Measurements from ENCODE around the gene PRSS22. TPM values are rescaled to one million over a fixed set of nuclear protein-coding genes. Genes with fewer than 3 reads are reported as not detected.

The PRSS22 gene
- total RNA-seq, 1 experiment from 2014 or later: 3.9 TPM

DNA sequence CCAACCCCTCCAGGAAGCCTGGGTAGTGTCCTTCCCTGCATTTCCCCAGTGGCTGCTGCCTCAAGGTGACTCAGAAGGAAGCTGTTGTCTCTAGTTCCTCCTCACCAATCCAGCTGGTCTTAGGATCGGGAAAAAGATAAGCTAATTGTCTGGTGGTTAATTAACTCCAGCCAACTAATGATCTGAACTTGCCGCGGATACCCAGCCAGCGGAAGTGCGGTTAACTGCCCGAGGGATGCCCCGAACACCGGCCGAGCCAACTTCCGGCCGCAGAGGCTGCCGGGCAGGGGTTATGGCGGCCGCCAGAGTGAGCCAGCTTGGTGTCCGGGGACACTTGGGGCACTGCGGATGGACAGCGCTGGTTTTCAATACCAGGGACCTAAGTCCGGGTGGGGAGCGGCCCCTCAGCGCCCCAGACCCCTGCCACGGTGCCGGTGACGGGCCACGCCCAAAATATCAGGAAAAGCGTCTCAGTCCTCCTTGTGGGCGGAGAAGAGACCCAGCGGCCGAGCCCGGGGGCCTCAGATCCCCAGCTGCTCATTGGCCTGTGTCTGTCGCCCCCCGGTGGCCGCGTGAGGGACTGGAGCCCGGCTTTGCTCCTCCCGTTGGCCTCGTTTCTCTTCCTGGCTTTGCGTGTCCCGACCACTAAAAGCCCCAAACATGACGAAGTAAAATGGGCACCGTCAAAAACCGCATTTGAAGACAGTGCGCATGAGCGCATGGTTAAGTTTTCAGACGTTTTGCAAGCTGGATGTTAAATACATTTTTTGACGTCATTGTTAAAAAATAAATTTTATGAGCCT lies 10.2 kb upstream of the PRSS22 start (continued):
- TF ChIP-seq USF2 (CRISPR knock-in tag; IDR thresholded peaks at IDR 0.05) (no peak), SMAD4 (CRISPR knock-in tag; IDR thresholded peaks at IDR 0.05) (no peak), FOXK1 (CRISPR knock-in tag; IDR thresholded peaks at IDR 0.05) (no peak), IRF2 (CRISPR knock-in tag; IDR thresholded peaks at IDR 0.05; ENCODE audit: borderline replicate concordance, low read depth) (no peak), ATF3 (CRISPR knock-in tag; conservative IDR thresholded peaks at IDR 0.05) (no peak), NFATC4 (CRISPR knock-in tag; IDR thresholded peaks at IDR 0.05) (no peak), TP53 (CRISPR knock-in tag; IDR thresholded peaks at IDR 0.05) (no peak; the same call in 1 of the 2 replicates), NFE2L1 (CRISPR knock-in tag; IDR thresholded peaks at IDR 0.05) (no peak), SMAD3 (CRISPR knock-in tag; IDR thresholded peaks at IDR 0.05; ENCODE audit: borderline replicate concordance) (0 out of 2 replicates have a peak, but pooled peaks have one; percentile 40), AR (CRISPR knock-in tag; IDR thresholded peaks at IDR 0.05) (no peak), TEAD4 (CRISPR knock-in tag; IDR thresholded peaks at IDR 0.05) (no peak), EMX1 (CRISPR knock-in tag; IDR thresholded peaks at IDR 0.05) (no peak), HMGA2 (CRISPR knock-in tag; IDR thresholded peaks at IDR 0.05) (no peak), MYBL2 (CRISPR knock-in tag; IDR thresholded peaks at IDR 0.05) (no peak), TEAD1 (CRISPR knock-in tag; IDR thresholded peaks at IDR 0.05) (no peak; the same call in 1 of the 2 replicates), GRHL2 (CRISPR knock-in tag; IDR thresholded peaks at IDR 0.05; ENCODE audit: insufficient replicate concordance, severe bottlenecking) (no peak), PREB (CRISPR knock-in tag; IDR thresholded peaks at IDR 0.05; ENCODE audit: borderline replicate concordance) (no peak), ZNF416 (CRISPR knock-in tag; IDR thresholded peaks at IDR 0.05) (no peak), ZNF317 (CRISPR knock-in tag; IDR thresholded peaks at IDR 0.05; ENCODE audit: borderline replicate concordance, low read depth) (no peak)
- TF ChIP-seq, protein P1, sequence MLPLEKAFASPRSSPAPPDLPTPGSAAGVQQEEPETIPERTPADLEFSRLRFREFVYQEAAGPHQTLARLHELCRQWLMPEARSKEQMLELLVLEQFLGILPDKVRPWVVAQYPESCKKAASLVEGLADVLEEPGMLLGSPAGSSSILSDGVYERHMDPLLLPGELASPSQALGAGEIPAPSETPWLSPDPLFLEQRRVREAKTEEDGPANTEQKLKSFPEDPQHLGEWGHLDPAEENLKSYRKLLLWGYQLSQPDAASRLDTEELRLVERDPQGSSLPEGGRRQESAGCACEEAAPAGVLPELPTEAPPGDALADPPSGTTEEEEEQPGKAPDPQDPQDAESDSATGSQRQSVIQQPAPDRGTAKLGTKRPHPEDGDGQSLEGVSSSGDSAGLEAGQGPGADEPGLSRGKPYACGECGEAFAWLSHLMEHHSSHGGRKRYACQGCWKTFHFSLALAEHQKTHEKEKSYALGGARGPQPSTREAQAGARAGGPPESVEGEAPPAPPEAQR (CRISPR knock-in tag; IDR thresholded peaks at IDR 0.05): no peak
- TF ChIP-seq, protein P2, sequence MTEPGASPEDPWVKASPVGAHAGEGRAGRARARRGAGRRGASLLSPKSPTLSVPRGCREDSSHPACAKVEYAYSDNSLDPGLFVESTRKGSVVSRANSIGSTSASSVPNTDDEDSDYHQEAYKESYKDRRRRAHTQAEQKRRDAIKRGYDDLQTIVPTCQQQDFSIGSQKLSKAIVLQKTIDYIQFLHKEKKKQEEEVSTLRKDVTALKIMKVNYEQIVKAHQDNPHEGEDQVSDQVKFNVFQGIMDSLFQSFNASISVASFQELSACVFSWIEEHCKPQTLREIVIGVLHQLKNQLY (CRISPR knock-in tag; IDR thresholded peaks at IDR 0.05): no peak
- TF ChIP-seq, protein P3, sequence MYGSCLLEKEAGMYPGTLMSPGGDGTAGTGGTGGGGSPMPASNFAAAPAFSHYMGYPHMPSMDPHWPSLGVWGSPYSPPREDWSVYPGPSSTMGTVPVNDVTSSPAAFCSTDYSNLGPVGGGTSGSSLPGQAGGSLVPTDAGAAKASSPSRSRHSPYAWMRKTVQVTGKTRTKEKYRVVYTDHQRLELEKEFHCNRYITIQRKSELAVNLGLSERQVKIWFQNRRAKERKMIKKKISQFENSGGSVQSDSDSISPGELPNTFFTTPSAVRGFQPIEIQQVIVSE (CRISPR knock-in tag; IDR thresholded peaks at IDR 0.05; ENCODE audit: borderline replicate concordance): no peak
- TF ChIP-seq, protein P4, sequence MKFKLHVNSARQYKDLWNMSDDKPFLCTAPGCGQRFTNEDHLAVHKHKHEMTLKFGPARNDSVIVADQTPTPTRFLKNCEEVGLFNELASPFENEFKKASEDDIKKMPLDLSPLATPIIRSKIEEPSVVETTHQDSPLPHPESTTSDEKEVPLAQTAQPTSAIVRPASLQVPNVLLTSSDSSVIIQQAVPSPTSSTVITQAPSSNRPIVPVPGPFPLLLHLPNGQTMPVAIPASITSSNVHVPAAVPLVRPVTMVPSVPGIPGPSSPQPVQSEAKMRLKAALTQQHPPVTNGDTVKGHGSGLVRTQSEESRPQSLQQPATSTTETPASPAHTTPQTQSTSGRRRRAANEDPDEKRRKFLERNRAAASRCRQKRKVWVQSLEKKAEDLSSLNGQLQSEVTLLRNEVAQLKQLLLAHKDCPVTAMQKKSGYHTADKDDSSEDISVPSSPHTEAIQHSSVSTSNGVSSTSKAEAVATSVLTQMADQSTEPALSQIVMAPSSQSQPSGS (CRISPR knock-in tag; IDR thresholded peaks at IDR 0.05; ENCODE audit: borderline replicate concordance, low read depth): no peak
- TF ChIP-seq, protein P5, sequence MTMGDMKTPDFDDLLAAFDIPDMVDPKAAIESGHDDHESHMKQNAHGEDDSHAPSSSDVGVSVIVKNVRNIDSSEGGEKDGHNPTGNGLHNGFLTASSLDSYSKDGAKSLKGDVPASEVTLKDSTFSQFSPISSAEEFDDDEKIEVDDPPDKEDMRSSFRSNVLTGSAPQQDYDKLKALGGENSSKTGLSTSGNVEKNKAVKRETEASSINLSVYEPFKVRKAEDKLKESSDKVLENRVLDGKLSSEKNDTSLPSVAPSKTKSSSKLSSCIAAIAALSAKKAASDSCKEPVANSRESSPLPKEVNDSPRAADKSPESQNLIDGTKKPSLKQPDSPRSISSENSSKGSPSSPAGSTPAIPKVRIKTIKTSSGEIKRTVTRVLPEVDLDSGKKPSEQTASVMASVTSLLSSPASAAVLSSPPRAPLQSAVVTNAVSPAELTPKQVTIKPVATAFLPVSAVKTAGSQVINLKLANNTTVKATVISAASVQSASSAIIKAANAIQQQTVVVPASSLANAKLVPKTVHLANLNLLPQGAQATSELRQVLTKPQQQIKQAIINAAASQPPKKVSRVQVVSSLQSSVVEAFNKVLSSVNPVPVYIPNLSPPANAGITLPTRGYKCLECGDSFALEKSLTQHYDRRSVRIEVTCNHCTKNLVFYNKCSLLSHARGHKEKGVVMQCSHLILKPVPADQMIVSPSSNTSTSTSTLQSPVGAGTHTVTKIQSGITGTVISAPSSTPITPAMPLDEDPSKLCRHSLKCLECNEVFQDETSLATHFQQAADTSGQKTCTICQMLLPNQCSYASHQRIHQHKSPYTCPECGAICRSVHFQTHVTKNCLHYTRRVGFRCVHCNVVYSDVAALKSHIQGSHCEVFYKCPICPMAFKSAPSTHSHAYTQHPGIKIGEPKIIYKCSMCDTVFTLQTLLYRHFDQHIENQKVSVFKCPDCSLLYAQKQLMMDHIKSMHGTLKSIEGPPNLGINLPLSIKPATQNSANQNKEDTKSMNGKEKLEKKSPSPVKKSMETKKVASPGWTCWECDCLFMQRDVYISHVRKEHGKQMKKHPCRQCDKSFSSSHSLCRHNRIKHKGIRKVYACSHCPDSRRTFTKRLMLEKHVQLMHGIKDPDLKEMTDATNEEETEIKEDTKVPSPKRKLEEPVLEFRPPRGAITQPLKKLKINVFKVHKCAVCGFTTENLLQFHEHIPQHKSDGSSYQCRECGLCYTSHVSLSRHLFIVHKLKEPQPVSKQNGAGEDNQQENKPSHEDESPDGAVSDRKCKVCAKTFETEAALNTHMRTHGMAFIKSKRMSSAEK (CRISPR knock-in tag; IDR thresholded peaks at IDR 0.05; ENCODE audit: borderline replicate concordance): peak; percentile 67; the same call in 1 of the 2 replicates

All from WTC11 (cell line).